ENCODE measurements around the gene NEK3. TPM values are rescaled to one million over a fixed set of nuclear protein-coding genes. Genes with fewer than 3 reads are reported as not detected.

NEK3 gene
- total and polyA plus RNA-seq, 2 experiments from 2014 or later, result 11.0 TPM

DNA sequence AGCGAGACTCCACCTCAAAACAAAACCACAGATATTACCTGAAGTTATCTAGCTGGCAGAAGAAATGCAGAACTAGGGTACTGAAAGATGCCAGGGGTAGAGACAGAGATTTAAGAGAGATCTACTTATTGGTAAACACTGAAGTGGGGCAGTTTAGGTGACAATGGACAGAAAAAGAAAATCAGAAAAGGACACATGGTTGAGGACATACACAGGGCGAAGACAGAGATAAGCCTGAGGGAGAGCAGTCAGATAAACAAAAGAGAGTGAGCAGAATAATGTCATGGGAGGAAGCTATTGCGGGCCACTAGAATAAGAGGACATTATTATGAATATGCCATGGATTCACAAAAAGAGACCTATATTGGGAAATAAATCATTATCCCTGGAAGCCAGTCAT, 33.9 kb downstream of the NEK3 start:
- H3K9me3 ChIP-seq (ENCODE audit: low read depth), result no peaks in the 10 kb centered on the region
- TF ChIP-seq EZH2 (IDR thresholded peaks at IDR 0.05; ENCODE audit: borderline replicate concordance) (no peak), EZH2phosphoT487 (IDR thresholded peaks at IDR 0.05; ENCODE audit: low read depth, severe bottlenecking, unreplicated experiment) (no peak)
- TF ChIP-seq, protein P1, sequence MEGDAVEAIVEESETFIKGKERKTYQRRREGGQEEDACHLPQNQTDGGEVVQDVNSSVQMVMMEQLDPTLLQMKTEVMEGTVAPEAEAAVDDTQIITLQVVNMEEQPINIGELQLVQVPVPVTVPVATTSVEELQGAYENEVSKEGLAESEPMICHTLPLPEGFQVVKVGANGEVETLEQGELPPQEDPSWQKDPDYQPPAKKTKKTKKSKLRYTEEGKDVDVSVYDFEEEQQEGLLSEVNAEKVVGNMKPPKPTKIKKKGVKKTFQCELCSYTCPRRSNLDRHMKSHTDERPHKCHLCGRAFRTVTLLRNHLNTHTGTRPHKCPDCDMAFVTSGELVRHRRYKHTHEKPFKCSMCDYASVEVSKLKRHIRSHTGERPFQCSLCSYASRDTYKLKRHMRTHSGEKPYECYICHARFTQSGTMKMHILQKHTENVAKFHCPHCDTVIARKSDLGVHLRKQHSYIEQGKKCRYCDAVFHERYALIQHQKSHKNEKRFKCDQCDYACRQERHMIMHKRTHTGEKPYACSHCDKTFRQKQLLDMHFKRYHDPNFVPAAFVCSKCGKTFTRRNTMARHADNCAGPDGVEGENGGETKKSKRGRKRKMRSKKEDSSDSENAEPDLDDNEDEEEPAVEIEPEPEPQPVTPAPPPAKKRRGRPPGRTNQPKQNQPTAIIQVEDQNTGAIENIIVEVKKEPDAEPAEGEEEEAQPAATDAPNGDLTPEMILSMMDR (IDR thresholded peaks at IDR 0.05; ENCODE audit: poor library complexity), result no peak
- no peak for DNase-seq (ENCODE audit: low spot score)
- no peak overlapping the region for H2AFZ ChIP-seq
- H3K4me1 ChIP-seq (ENCODE audit: insufficient read depth), result no peaks in the 10 kb centered on the region
- no peaks in the 10 kb centered on the region for H3K79me2 ChIP-seq
- no peak overlapping the region for H3K27ac ChIP-seq
- WGBS (ENCODE audit: low lambda C conversion rate, missing lambda C conversion rate), result 92% methylated on average over 3 of the region's 3 CpGs
- H3K4me2 ChIP-seq, result no peak overlapping the region
- H3K27me3 ChIP-seq, result no peaks in the 10 kb centered on the region
- H4K20me1 ChIP-seq (ENCODE audit: insufficient read depth, poor library complexity, severe bottlenecking), result no peaks in the 10 kb centered on the region
- no peaks in the 10 kb centered on the region for H3K9me2 ChIP-seq (replicated peaks; ENCODE audit: insufficient read depth)
- H3K4me3 ChIP-seq, result no peak overlapping the region
- H3K36me3 ChIP-seq (replicated peaks; ENCODE audit: insufficient read depth, low read depth), result no peaks in the 10 kb centered on the region

DNA sequence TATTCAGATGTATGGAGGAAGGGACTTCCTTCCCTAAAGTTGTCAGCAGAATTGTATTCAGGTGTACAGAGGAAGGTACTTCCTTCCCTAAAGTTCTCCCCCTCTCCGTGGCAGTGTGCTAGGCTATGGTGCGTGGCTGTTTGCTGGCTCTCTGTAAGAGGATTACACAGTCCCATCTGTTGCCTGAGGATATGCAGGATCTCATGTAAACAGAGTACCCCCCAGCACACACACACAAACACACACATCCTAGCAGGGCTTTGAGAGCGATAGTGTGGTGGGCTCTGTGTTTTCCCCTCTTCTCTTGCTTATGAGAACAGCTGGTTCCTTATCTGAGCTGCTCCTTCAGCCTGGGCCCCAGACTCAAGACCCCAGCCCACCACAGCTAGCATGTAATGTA, 40.8 kb downstream of the NEK3 start:
- H3K27me3 ChIP-seq, result no peaks in the 10 kb centered on the region
- H3K27ac ChIP-seq, result no peak overlapping the region
- TF ChIP-seq, protein P1 (IDR thresholded peaks at IDR 0.05; ENCODE audit: poor library complexity), result no peak
- TF ChIP-seq EZH2 (IDR thresholded peaks at IDR 0.05; ENCODE audit: borderline replicate concordance), result no peak
- no peak for TF ChIP-seq EZH2phosphoT487 (IDR thresholded peaks at IDR 0.05; ENCODE audit: low read depth, severe bottlenecking, unreplicated experiment)
- no peaks in the 10 kb centered on the region for H3K36me3 ChIP-seq (replicated peaks; ENCODE audit: insufficient read depth, low read depth)
- no peaks in the 10 kb centered on the region for H3K4me1 ChIP-seq (ENCODE audit: insufficient read depth)
- H4K20me1 ChIP-seq (ENCODE audit: insufficient read depth, poor library complexity, severe bottlenecking), result no peaks in the 10 kb centered on the region
- H3K79me2 ChIP-seq, result no peaks in the 10 kb centered on the region
- DNase-seq (ENCODE audit: low spot score), result no peak
- no peak overlapping the region for H3K4me3 ChIP-seq
- WGBS (ENCODE audit: low lambda C conversion rate, missing lambda C conversion rate), result 40% methylated on average over 3 of the region's 3 CpGs
- no peaks in the 10 kb centered on the region for H3K9me3 ChIP-seq (ENCODE audit: low read depth)
- H2AFZ ChIP-seq, result no peak overlapping the region
- H3K4me2 ChIP-seq, result no peak overlapping the region
- no peaks in the 10 kb centered on the region for H3K9me2 ChIP-seq (replicated peaks; ENCODE audit: insufficient read depth)

DNA sequence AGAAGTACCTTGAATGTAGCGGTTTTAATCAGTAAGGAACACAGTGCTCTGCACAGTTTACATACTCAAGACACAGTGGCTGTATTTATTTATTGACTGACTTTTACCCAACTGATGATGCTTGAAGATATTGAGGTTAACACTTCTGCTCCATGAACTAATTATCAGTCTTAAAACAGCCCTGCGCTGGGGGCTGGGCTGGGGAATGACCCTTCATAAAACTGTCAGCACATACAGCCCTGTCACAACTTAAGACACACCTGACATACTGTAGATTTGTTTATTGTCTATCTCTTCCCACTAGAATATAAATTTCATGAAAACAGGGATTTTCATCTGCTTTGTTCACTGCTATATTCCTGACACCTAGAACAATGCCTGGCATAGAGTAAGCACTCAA, 41.3 kb downstream of the NEK3 start:
- DNase-seq (ENCODE audit: low spot score), result no peak
- H3K36me3 ChIP-seq (replicated peaks; ENCODE audit: insufficient read depth, low read depth), result no peaks in the 10 kb centered on the region
- no peaks in the 10 kb centered on the region for H3K79me2 ChIP-seq
- WGBS (ENCODE audit: low lambda C conversion rate, missing lambda C conversion rate), result 67% methylated on average over 2 of the region's 2 CpGs
- H4K20me1 ChIP-seq (ENCODE audit: insufficient read depth, poor library complexity, severe bottlenecking), result no peaks in the 10 kb centered on the region
- H3K4me1 ChIP-seq (ENCODE audit: insufficient read depth), result no peaks in the 10 kb centered on the region
- H3K4me3 ChIP-seq, result no peak overlapping the region
- no peaks in the 10 kb centered on the region for H3K27me3 ChIP-seq
- no peak overlapping the region for H3K27ac ChIP-seq
- no peaks in the 10 kb centered on the region for H3K9me2 ChIP-seq (replicated peaks; ENCODE audit: insufficient read depth)
- TF ChIP-seq, protein P1 (IDR thresholded peaks at IDR 0.05; ENCODE audit: poor library complexity), result no peak
- TF ChIP-seq EZH2phosphoT487 (IDR thresholded peaks at IDR 0.05; ENCODE audit: low read depth, severe bottlenecking, unreplicated experiment), result no peak
- TF ChIP-seq EZH2 (IDR thresholded peaks at IDR 0.05; ENCODE audit: borderline replicate concordance), result no peak
- H3K9me3 ChIP-seq (ENCODE audit: low read depth), result no peaks in the 10 kb centered on the region
- H3K4me2 ChIP-seq, result no peak overlapping the region
- no peak overlapping the region for H2AFZ ChIP-seq

DNA sequence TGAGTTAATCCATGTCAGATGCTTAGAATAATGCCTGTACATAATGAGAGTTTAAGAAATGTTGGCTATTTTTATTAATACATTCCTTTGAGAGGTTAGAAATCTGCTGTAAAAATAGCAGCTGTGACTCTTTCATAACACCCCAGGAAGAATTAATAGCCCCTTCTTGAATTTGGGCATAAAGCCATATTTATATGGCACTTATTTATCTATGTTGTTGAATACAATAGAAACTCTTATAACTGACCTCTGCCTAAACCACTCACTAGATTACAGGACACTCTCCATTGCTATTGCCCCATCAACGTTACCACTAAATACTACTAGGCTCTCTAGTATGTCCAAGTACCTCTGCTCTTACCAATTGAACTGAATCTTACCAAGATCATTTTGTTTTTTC, 46.8 kb downstream of the NEK3 start:
- WGBS (ENCODE audit: low lambda C conversion rate, missing lambda C conversion rate), result 86% methylated on average over 1 of the region's 1 CpG
- H4K20me1 ChIP-seq (ENCODE audit: insufficient read depth, poor library complexity, severe bottlenecking), result no peaks in the 10 kb centered on the region
- no peak overlapping the region for H3K4me3 ChIP-seq
- H3K27ac ChIP-seq, result no peak overlapping the region
- peaks cover 10% of the 10 kb centered on the region for H3K4me1 ChIP-seq (ENCODE audit: insufficient read depth)
- no peaks in the 10 kb centered on the region for H3K27me3 ChIP-seq
- H2AFZ ChIP-seq, result no peak overlapping the region
- H3K9me3 ChIP-seq (ENCODE audit: low read depth), result no peaks in the 10 kb centered on the region
- H3K9me2 ChIP-seq (replicated peaks; ENCODE audit: insufficient read depth), result no peaks in the 10 kb centered on the region
- no peaks in the 10 kb centered on the region for H3K36me3 ChIP-seq (replicated peaks; ENCODE audit: insufficient read depth, low read depth)
- no peak for DNase-seq (ENCODE audit: low spot score)
- no peak overlapping the region for H3K4me2 ChIP-seq
- no peaks in the 10 kb centered on the region for H3K79me2 ChIP-seq
- TF ChIP-seq EZH2 (IDR thresholded peaks at IDR 0.05; ENCODE audit: borderline replicate concordance) (no peak), EZH2phosphoT487 (IDR thresholded peaks at IDR 0.05; ENCODE audit: low read depth, severe bottlenecking, unreplicated experiment) (no peak)
- TF ChIP-seq, protein P1 (IDR thresholded peaks at IDR 0.05; ENCODE audit: poor library complexity), result no peak
